Neuronal stem cell (in vitro differentiated cells): Measurements from ENCODE around the gene RNF43.

Experiments used
- DNase-seq: peaks from one replicate; pipeline ENCODE4 v3.0.0-alpha.2; 2013; ENCODE audit warnings: low spot score
- H2AFZ ChIP-seq: one replicate; pipeline ENCODE4 v1.6.1; 2013; ENCODE audit warnings: mild to moderate bottlenecking, low read length, inconsistent platforms
- H2AK5ac ChIP-seq: 2 replicates; pipeline ENCODE4 v1.6.1; 2013; ENCODE audit warnings: low read depth, mild to moderate bottlenecking, inconsistent platforms, low read length, moderate library complexity, mixed read lengths
- H2BK120ac ChIP-seq: 2 replicates; pipeline ENCODE4 v1.6.1; 2013; ENCODE audit warnings: low read depth, mild to moderate bottlenecking, inconsistent platforms, low read length, moderate library complexity, mixed read lengths
- H2BK12ac ChIP-seq: one replicate; pipeline ENCODE4 v1.6.1; 2013; ENCODE audit warnings: low read length, inconsistent platforms
- H2BK15ac ChIP-seq: 2 replicates; pipeline ENCODE4 v1.6.1; 2013; ENCODE audit warnings: mild to moderate bottlenecking, low read length, inconsistent platforms, mixed read lengths
- H2BK5ac ChIP-seq: one replicate; pipeline ENCODE4 v1.6.1; 2013; ENCODE audit warnings: inconsistent platforms, mild to moderate bottlenecking, low read length, moderate library complexity
- H3K14ac ChIP-seq: one replicate; pipeline ENCODE4 v1.6.1; 2013; ENCODE audit warnings: low read length, inconsistent platforms
- H3K18ac ChIP-seq: 2 replicates; pipeline ENCODE4 v1.6.1; 2013; ENCODE audit warnings: low read length, inconsistent platforms
- H3K23ac ChIP-seq: 2 replicates; pipeline ENCODE4 v1.6.1; 2013; ENCODE audit warnings: low read depth, mild to moderate bottlenecking, mixed read lengths, low read length, inconsistent platforms; ENCODE audit not compliant: poor library complexity
- H3K27ac ChIP-seq: replicated peaks from 3 replicates; pipeline ENCODE4 v1.5.1; 2013; ENCODE audit warnings: low read length, inconsistent platforms
- H3K27me3 ChIP-seq, 3 experiments: 2 replicates each; pipeline ENCODE4 v1.6.1; 2013; ENCODE audit warnings: low read length in 3 of 3, mild to moderate bottlenecking in 2 of 3, inconsistent platforms in 1 of 3, low read depth in 1 of 3, mixed read lengths in 1 of 3, moderate library complexity in 1 of 3; ENCODE audit not compliant: control insufficient read depth in 3 of 3, insufficient read depth in 3 of 3
- H3K36me3 ChIP-seq, 2 donors: replicated peaks in 1 of 2; 2 replicates each; pipeline ENCODE4 v1.6.1; 2013; ENCODE audit warnings: low read length in 2 of 2; ENCODE audit not compliant: control insufficient read depth in 2 of 2, insufficient read depth in 2 of 2
- H3K4ac ChIP-seq: 2 replicates; pipeline ENCODE4 v1.6.1; 2013; ENCODE audit warnings: inconsistent platforms, mild to moderate bottlenecking, low read length, moderate library complexity
- H3K4me1 ChIP-seq, 2 donors: 1 replicate in 1 of 2; 2 replicates in 1 of 2; pipeline ENCODE4 v1.6.1; 2013; ENCODE audit warnings: low read length in 2 of 2, low read depth in 1 of 2; ENCODE audit not compliant: control insufficient read depth in 2 of 2, insufficient read depth in 1 of 2
- H3K4me2 ChIP-seq: one replicate; pipeline ENCODE4 v1.6.1; 2013; ENCODE audit warnings: mild to moderate bottlenecking, low read length, inconsistent platforms; ENCODE audit not compliant: insufficient read depth, poor library complexity, severe bottlenecking
- H3K4me3 ChIP-seq, 2 donors: 2 replicates each; pipeline ENCODE4 v1.5.1; 2013; ENCODE audit warnings: low read length in 2 of 2, mild to moderate bottlenecking in 2 of 2, inconsistent platforms in 1 of 2, moderate library complexity in 1 of 2
- H3K79me1 ChIP-seq: one replicate; pipeline ENCODE4 v1.6.1; 2013; ENCODE audit warnings: low read depth, mild to moderate bottlenecking, inconsistent platforms, low read length, moderate library complexity
- H3K9ac ChIP-seq: one replicate; pipeline ENCODE4 v1.6.1; 2013; ENCODE audit warnings: mild to moderate bottlenecking, low read depth, low read length, inconsistent platforms; ENCODE audit not compliant: poor library complexity
- H3K9me3 ChIP-seq, 2 donors: replicated peaks in 1 of 2; 2 replicates each; pipeline versions ENCODE3 to v1.6.1; 2013; ENCODE audit warnings: low read length in 2 of 2, mild to moderate bottlenecking in 2 of 2, inconsistent platforms in 1 of 2, low read depth in 1 of 2, mixed read lengths in 1 of 2, moderate library complexity in 1 of 2; ENCODE audit not compliant: control insufficient read depth in 2 of 2, insufficient read depth in 1 of 2
- H4K8ac ChIP-seq: one replicate; pipeline ENCODE4 v1.6.1; 2013; ENCODE audit warnings: low read depth, mild to moderate bottlenecking, inconsistent platforms, low read length, moderate library complexity
- H4K91ac ChIP-seq: one replicate; pipeline ENCODE4 v1.6.1; 2013; ENCODE audit warnings: low read length, low read depth, mild to moderate bottlenecking, inconsistent platforms; ENCODE audit not compliant: poor library complexity
- WGBS, 2 donors: extraction: QIAGEN DNeasy Blood & Tissue Kit; methylation state at CpG; one replicate each; pipeline ENCODE4 v1.1.7; 2013; ENCODE audit warnings: missing lambda C conversion rate in 2 of 2, mixed read lengths in 1 of 2; ENCODE audit not compliant: insufficient read length in 2 of 2, insufficient replicate concordance in 1 of 2; ENCODE audit errors: extremely low coverage in 2 of 2; 5-methylcytosine and 5-hydroxymethylcytosine counted together

RNF43 gene

DNA sequence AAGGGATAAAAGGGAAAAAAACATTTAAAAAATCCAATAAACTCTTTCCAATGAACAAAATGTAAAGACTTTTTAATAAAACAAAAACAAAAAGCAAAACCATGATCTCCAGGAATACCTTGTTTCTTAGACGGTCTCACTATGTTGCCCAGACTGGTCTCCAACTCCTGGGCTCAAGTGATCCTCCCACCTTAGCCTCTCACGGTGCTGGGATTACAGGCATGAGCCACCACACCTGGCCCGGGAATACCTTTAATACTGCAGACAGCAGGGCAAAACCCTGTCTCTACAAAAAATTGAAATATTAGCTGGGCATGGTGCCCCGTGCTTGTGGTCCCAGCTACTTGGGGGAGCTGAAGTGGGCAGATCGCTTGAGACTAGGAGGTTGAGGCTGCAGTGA is 7.9 kb downstream of the RNF43 start:
- no CpG with 5 or more reads among the region's 5 CpGs for WGBS, 2 donors

DNA sequence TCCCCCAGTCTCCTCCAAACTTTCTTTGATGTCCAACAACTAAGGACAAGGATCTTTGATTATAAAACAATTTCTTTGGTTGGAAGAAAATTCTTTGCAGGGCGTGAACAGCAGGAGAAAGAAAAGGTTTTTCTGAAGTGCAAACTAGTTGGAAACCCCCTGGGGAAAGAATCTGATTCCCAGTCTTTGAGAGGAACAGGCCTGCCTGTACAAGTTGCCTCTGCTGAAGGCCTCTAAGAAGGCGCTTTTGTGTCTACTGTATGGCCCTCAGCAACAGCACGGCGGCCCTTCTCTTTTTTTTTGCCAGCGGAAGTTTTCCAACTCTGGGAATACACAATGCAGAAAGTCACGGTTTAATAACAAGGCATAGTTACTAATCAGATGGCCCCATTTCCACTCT is 14.0 kb downstream of the RNF43 start:
- H2BK5ac ChIP-seq, result no peak overlapping the region
- no peak overlapping the region for H2AK5ac ChIP-seq
- H4K8ac ChIP-seq, result no peak overlapping the region
- H3K18ac ChIP-seq, result no peak overlapping the region
- H2BK15ac ChIP-seq, result no peak overlapping the region
- no peaks in the 10 kb centered on the region for H3K27me3 ChIP-seq
- H3K23ac ChIP-seq, result no peak overlapping the region
- no peaks in the 10 kb centered on the region for H3K9me3 ChIP-seq
- H3K9ac ChIP-seq, result no peak overlapping the region
- no peak overlapping the region for H3K4me2 ChIP-seq
- H3K36me3 ChIP-seq, result no peaks in the 10 kb centered on the region
- peak overlapping the region; percentile 77 for H2AFZ ChIP-seq
- DNase-seq, result no peak
- no peaks in the 10 kb centered on the region for H3K79me1 ChIP-seq
- H3K4me3 ChIP-seq, result no peak overlapping the region
- H3K14ac ChIP-seq, result no peak overlapping the region
- no peak overlapping the region for H4K91ac ChIP-seq
- H2BK12ac ChIP-seq, result no peak overlapping the region
- H3K27ac ChIP-seq, result no peak overlapping the region
- no peak overlapping the region for H3K4ac ChIP-seq
- H3K4me1 ChIP-seq, result peaks cover 0 to 16% of the 10 kb centered on the region in 2 donors
- WGBS, 2 donors, result no CpG with 5 or more reads among the region's 6 CpGs
- H2BK120ac ChIP-seq, result no peak overlapping the region

More for the DNA sequence above, 7.9 kb downstream of the RNF43 start:
- H3K9ac ChIP-seq, result no peak overlapping the region
- no peak overlapping the region for H2BK15ac ChIP-seq
- H3K27me3 ChIP-seq, result no peaks in the 10 kb centered on the region
- H3K36me3 ChIP-seq, result no peaks in the 10 kb centered on the region
- H2BK5ac ChIP-seq, result no peak overlapping the region
- no peaks in the 10 kb centered on the region for H3K4me1 ChIP-seq
- H3K79me1 ChIP-seq, result no peaks in the 10 kb centered on the region
- H3K18ac ChIP-seq, result no peak overlapping the region
- H3K14ac ChIP-seq, result no peak overlapping the region
- H3K4me2 ChIP-seq, result no peak overlapping the region
- H3K9me3 ChIP-seq, result no peaks in the 10 kb centered on the region
- H2BK12ac ChIP-seq, result no peak overlapping the region
- no peak overlapping the region for H3K4me3 ChIP-seq
- H2AFZ ChIP-seq, result no peak overlapping the region
- H2AK5ac ChIP-seq, result no peak overlapping the region
- no peak for DNase-seq
- H4K91ac ChIP-seq, result no peak overlapping the region
- no peak overlapping the region for H3K4ac ChIP-seq
- no peak overlapping the region for H3K27ac ChIP-seq
- H4K8ac ChIP-seq, result no peak overlapping the region
- H2BK120ac ChIP-seq, result no peak overlapping the region
- no peak overlapping the region for H3K23ac ChIP-seq

GRCh38 chr17:58402679-58403078 is 14.7 kb downstream of the RNF43 start:
- no peak overlapping the region for H3K18ac ChIP-seq
- no peak for DNase-seq
- H4K8ac ChIP-seq, result no peak overlapping the region
- H2BK12ac ChIP-seq, result no peak overlapping the region
- peaks cover 0 to 16% of the 10 kb centered on the region in 2 donors for H3K4me1 ChIP-seq
- no peak overlapping the region for H2BK15ac ChIP-seq
- H3K36me3 ChIP-seq, result no peaks in the 10 kb centered on the region
- no peaks in the 10 kb centered on the region for H3K79me1 ChIP-seq
- H3K27ac ChIP-seq, result no peak overlapping the region
- H2AFZ ChIP-seq, result peak overlapping the region; percentile 77
- H2BK120ac ChIP-seq, result no peak overlapping the region
- no peak overlapping the region for H3K14ac ChIP-seq
- H3K23ac ChIP-seq, result no peak overlapping the region
- H3K27me3 ChIP-seq, result no peaks in the 10 kb centered on the region
- H3K9ac ChIP-seq, result no peak overlapping the region
- no peak overlapping the region for H3K4me2 ChIP-seq
- 100% methylated on average over 1 of the region's 1 CpG; no CpG with 5 or more reads in 1 of the 2 donors for WGBS, 2 donors
- H2BK5ac ChIP-seq, result no peak overlapping the region
- no peak overlapping the region for H3K4ac ChIP-seq
- no peak overlapping the region for H2AK5ac ChIP-seq
- H3K4me3 ChIP-seq, result no peak overlapping the region
- no peaks in the 10 kb centered on the region for H3K9me3 ChIP-seq
- H4K91ac ChIP-seq, result no peak overlapping the region

DNA sequence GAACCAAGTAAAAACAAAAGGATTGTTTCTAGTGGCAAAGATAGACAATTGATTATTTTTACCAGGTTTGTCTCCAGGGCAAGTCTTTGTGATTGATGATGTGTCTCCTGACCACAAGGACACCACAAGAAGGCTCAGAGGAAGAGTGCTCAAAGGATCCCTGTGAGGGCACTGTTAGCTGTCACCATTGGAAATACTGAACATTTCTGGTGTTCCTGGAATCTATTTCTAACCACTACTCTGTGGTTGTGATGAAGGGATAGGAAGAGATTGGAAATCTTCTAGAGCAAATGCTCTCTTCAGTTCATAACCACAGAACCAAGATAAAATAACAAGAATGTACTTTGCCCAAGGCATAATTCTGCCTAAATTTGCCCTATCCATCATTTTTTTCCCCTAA is 15.3 kb downstream of the RNF43 start:
- H3K27ac ChIP-seq, result no peak overlapping the region
- H3K4me3 ChIP-seq, result no peak overlapping the region
- H3K4me2 ChIP-seq, result no peak overlapping the region
- H4K91ac ChIP-seq, result no peak overlapping the region
- no peak overlapping the region for H2BK12ac ChIP-seq
- no peak overlapping the region for H4K8ac ChIP-seq
- no peak for DNase-seq
- H3K9ac ChIP-seq, result no peak overlapping the region
- H3K14ac ChIP-seq, result no peak overlapping the region
- H2AFZ ChIP-seq, result no peak overlapping the region
- H3K9me3 ChIP-seq, result no peaks in the 10 kb centered on the region
- no peaks in the 10 kb centered on the region for H3K79me1 ChIP-seq
- peaks cover 0 to 16% of the 10 kb centered on the region in 2 donors for H3K4me1 ChIP-seq
- H3K23ac ChIP-seq, result no peak overlapping the region
- H3K18ac ChIP-seq, result no peak overlapping the region
- no peaks in the 10 kb centered on the region for H3K36me3 ChIP-seq
- no peak overlapping the region for H2BK120ac ChIP-seq
- H3K27me3 ChIP-seq, result no peaks in the 10 kb centered on the region
- no peak overlapping the region for H2BK5ac ChIP-seq
- H3K4ac ChIP-seq, result no peak overlapping the region
- H2AK5ac ChIP-seq, result no peak overlapping the region
- H2BK15ac ChIP-seq, result no peak overlapping the region
